NCI-H1930 (cell line): Measurements from ENCODE around the gene TRIM5.
"Not testable (repeated sequence)": the region's sequence is repeated elsewhere in the genome, so short reads cannot be mapped to it uniquely, and the experiment has no call there.

Experiments used
- DNase-seq, 2 experiments: peaks; one replicate each; lab custom pipeline; 2025; lab: John Stamatoyannopoulos, UW

Gene TRIM5, protein sequence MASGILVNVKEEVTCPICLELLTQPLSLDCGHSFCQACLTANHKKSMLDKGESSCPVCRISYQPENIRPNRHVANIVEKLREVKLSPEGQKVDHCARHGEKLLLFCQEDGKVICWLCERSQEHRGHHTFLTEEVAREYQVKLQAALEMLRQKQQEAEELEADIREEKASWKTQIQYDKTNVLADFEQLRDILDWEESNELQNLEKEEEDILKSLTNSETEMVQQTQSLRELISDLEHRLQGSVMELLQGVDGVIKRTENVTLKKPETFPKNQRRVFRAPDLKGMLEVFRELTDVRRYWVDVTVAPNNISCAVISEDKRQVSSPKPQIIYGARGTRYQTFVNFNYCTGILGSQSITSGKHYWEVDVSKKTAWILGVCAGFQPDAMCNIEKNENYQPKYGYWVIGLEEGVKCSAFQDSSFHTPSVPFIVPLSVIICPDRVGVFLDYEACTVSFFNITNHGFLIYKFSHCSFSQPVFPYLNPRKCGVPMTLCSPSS

DNA sequence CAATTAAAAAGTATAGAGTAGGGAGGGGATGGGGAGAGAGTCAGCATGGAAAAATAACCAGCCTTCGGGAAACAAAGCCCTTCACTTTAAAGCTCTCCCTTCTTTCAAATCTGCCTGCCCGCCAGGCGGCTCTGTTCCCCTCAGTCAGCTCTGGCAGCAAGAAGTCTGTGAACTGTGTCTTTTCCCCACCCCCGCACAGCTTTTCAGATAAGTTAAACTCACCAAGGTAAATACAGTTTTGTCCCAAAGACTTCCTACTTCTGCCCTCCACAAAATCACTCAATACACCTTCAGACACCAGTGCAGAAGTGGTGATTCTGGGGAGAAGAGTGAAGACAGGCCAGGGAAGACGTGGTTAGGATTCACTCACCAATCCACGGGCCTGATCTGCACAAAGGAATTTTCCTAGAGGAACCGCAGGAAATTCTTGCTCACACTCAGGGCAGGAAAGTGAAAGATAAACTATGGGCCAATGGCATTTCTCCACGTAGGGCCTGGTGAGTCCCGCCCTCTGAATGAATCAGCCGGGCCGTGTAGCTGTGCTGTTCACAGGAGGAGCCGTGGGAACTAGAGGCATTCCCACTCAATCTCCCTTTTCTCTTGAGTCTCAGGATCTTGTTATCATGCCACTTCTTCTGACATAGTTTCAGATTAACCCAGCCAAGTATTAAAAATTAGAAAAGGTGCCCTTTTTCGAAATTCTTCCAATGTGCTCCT, at the start of gene TRIM5:
Gene TRIM5 (minus strand): TSS at position 429 of the 717 bp plus-strand sequence. CDS start 4,897 bp downstream, outside the sequence.
- no peak for DNase-seq

DNA sequence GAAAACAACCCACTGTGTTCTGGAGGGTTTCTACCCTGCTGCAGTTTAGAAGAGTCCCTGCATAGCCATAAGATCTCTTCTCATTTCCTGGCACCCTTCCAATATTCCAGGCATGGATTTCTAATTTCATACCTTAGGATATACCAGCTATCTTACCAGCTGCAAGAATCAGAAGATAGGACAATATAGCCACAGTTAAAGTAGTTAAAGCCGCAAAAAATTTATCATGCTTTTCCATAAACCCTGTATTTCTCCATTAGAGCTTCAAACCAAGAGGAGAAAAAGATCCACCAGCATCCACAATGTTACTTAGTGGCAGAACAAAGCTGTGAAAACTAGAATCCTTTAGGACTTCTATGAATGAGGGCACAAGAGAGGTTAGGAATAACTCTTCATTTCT, 42.8 kb upstream of the TRIM5 start:
- DNase-seq, result no peak

DNA sequence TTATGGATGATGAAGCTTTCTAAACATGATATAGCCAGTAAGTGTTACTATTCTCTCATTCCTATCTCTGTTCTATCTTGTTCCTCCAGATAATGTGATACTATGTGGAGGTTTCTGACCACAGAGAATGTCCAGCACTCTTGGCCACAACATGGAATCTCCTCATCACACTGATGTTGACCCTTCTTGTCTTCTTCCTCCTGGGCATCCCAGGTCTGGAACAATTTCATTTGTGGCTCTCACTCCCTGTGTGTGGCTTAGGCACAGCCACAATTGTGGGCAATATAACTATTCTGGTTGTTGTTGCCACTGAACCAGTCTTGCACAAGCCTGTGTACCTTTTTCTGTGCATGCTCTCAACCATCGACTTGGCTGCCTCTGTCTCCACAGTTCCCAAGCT, 41.5 kb upstream of the TRIM5 start:
- no peak for DNase-seq

DNA sequence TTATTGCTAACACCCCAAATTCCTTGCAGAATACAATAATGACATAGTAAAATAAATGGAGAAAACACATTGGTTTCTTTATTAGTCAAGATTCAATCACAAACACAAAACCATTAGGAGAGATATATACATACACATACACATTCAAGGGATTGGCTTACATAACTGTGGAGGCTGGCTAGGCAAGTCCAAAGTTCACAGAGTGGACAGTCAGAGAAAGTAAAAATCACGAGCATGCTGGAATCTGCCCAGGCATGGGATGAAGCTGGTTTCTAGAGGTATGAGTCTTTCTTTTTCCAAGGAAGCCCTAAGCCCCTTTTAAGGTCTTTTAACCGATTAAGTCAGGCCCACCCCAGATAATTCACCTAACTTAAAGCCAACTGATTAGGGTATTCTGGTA, 37.7 kb upstream of the TRIM5 start:
- no peak for DNase-seq

DNA sequence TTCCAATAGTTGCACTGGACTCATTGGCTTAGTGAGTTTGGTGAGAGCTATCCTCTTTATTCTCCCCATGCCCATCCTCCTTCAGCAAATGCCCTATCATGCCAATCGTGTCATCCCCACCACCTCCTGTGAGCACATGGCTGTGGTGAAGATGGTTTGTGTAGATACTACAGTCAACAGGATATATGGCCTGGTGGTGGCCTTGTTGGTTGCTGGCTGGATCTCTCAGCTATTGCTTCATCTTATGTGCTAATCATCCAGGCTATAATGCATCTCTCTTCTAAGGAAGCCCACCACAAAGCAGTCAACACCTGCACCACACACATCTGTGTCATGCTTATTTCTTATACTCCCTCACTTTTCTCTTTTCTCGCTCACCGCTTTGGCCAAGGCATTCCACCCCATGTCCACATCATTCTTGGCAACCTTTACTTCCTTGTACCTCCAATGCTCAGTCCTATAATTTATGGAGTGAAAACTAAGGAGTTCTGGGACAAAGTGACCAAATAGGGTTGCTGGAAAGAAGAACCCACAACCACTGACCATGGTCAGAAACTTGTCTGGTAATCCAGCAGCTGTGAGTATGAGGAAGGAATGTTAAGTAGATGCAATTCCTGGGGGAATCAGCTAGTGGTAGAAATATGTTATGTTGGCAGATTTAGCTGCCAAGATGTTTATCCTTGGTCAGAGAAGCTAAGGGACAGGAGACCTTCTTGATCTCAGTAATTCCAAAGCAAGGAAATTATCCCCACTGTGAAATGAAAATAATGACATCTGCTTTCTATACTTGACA, 35.0 kb upstream of the TRIM5 start:
- DNase-seq, result no peak

DNA sequence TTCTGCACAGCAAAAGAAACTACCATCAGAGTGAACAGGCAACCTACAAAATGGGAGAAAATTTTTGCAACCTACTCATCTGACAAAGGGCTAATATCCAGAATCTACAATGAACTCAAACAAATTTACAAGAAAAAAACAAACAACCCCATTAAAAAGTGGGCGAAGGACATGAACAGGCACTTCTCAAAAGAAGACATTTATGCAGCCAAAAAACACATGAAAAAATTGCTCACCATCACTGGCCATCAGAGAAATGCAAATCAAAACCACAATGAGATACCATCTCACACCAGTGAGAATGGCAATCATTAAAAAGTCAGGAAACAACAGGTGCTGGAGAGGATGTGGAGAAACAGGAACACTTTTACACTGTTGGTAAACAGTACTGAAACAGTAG, 31.6 kb upstream of the TRIM5 start:
- DNase-seq, result not testable (repeated sequence)

DNA sequence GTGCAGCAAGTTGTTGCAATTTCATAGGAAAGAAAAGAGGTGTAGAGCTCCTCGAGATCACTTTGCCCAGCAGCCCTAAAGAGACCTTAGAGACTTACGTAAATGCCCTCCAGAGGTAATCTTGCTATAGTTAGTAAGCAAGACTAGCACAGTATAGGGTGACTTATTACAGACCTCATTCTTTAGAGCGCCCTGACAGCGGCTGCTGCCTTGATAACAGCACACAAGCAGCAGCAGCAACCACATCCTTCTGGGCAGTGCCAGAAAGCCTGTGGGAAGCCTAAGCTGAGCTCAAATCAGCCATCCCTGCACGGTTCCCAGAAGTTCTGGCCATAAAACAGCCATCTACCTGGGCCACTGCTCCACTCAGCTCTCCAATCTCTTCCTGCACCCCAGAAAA, 28.8 kb upstream of the TRIM5 start:
- DNase-seq, result no peak

DNA sequence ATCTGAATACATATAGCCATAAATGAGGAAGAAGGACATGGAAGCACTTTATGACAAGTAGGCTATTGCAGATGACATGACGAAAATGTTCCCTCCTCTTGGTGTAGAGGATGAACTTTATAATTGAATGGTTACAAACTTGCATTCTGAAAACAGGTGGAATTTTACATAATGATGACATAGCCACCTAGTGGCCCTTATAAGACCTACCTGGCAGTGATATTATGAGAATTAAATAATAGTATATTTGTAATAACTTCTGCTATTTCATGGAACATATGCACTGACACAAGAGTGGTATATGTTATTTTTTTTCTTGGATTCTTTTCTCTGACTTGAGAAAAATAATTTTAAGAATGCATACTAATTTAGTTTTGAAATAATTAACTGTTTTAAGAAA, 27.6 kb upstream of the TRIM5 start:
- DNase-seq, result no peak

DNA sequence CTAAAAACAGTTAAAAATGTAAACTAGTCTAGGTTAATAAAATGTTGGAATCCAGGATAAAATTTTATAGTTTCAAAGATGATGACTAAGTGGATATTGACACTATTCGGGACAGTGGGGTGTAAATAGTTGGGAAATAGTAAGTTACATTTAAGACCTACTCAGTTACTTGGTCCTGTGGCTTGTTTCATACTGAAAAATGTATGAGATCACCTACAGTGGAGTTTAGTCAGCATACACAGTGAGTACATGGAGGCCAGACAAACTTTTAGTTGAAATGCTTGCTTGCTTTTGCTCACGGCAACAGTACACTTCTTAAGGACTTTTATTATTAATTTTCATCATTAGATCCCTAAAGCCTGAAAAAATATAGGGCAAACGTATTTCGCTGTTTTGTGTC, 20.8 kb upstream of the TRIM5 start:
- DNase-seq, result no peak

DNA sequence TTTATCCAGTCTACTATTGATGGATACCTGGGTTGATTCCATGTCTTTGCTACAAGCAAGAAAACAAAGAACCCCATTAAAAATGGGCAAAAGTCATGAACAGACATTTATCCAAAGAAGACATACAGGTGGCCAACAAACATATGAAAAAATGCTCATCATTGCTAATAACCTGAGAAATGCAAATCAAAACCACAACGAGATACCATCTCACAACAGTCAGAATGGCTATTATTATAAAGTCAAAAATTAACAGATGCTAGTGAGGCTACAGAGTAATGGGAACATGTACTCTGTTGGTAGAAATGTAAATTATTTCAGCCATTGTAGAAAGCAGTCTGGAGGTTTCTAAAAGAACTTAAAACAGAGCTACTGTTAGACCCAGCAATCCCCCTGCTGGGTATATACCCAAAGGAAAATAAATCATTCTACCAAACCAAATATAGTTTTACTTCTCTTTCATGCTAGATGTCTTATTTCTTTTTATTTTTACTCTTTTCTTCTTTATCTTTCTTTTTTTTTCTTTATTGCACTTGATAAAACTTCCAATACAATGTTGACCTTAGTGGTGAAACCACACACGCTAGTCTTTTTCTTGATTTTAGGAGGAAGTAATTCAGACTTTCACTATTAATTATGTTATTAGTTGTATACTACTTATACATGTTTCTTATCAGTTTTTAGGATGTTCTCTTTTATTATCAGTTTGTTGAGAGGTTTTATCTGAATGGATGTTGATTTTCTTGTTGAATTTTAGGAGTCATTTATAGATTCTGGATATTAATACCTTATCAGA, 19.1 kb upstream of the TRIM5 start:
- no peak for DNase-seq

DNA sequence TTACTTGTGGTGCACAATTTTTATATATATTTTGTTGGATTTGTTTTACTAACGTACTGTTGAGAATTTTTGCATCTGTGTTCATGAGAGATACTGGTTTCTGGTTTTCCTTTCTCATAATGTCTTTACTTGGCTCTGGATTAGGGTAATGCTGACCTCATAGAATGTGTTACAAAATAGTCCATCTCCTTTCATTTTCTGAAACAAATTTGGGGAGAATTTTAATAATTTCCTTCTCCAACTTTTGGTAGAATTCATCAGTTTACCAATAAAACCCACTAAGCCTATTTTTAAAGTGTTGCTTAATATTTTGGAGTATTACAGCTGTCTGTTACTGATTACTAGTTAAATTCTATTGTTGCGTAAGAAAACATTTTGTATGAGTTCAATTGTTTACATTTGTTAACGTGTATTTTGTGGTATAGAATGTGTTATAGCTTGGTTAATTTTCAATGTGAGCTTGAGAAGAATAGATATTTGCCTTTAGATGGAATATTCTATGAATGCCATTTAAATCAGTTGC, 16.2 kb upstream of the TRIM5 start:
- no peak for DNase-seq

DNA sequence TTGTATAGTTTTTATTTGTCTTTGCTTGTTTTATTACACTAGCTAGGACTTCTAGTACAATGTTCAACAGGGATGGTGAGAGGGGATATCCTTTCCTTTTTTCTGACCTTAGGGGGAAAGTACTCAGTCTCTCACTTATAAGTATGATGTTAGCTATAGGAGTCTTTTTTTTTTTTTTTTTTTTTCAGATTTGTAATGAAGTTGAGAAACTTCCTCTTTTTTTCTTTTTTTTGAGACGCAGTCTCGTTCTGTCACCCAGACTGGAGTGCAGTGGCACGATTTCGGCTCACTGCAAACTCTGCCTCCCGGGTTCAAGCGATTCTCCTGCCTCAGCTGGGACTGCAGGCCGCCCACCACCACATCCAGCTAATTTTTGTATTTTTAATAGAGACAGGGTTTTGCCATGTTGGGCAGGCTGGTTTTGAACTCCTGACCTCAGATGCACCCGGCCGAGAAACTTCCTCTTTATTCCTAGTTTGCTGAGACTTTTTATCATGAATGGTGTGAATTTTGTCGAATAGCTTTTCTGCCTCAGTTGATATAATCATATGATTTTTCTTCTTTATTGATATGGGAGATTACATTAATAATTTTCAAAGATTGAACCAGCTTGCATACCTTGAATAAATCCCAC, 15.7 kb upstream of the TRIM5 start:
- DNase-seq, result no peak

DNA sequence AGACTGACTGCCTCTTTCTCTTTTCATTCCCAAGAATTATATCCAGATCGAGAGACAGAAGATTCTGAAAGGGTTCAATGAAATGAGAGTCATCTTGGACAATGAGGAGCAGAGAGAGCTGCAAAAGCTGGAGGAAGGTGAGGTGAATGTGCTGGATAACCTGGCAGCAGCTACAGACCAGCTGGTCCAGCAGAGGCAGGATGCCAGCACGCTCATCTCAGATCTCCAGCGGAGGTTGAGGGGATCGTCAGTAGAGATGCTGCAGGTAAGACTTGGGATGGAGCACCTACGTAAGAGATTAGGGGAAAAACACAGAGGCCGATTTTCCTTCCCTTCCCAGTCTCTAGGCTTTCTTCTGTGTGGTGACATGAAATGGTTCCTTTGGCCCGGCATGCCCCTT, 13.4 kb upstream of the TRIM5 start:
- no peak for DNase-seq

DNA sequence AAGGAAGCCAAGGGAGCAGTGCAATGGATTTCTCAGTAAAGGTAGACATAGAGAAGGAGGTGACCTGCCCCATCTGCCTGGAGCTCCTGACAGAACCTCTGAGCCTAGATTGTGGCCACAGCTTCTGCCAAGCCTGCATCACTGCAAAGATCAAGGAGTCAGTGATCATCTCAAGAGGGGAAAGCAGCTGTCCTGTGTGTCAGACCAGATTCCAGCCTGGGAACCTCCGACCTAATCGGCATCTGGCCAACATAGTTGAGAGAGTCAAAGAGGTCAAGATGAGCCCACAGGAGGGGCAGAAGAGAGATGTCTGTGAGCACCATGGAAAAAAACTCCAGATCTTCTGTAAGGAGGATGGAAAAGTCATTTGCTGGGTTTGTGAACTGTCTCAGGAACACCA, 11.3 kb upstream of the TRIM5 start:
- DNase-seq, result no peak

DNA sequence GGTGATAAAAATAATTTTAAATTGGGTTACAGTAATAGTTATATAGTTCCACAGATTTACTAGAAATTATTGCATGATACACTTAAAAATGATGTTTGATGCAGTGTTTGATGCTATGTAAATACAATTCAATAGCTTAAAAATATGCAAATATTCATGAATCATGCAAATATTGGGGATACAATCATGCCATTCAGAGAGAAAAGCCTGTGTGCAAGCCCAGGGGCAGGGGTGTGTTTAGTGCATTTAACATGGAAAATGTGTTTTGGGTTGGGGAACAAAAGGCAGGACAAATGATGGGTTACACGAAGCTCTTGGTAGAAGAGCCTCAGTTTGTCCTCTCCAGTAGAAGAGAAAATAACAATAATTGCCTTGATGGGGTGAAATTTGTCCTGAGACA, 10.7 kb upstream of the TRIM5 start:
- DNase-seq, result no peak

DNA sequence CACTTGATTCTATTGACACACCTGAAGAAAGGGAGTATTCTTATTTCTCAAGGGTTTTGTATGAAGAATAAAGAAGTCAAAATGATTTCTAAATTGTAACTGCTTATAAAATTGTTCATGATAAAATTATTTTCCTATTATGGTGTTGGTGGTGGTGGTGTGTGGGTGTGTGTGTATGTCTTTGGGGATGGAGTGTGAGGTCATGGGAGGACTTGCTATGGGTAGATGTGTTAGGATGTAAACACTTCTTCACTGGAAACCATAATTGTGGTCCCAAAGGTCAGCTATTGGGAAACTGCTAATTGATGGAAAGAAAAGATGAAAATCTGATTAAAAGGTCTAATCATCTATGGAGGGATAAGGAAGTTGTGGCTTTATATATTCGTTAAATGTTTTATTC, 9.8 kb upstream of the TRIM5 start:
- DNase-seq, result no peak

DNA sequence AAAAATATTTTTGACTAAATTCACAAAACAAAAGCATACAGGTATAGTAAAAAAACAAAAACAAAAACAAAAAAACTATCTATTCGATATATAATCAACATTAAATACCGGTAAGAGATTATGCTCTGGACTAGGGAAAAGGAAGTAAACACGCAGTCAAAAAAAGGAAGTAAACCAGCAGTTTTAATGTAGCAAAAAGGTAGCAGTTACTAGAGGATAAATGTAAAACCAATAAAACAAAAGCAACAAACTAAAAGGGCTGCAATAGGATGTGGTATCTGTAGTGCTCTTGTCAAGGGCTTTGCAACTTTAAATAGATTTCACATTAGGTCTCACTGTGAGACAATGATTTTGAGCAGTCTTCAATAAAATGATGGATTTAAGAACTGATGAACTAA, 7.1 kb upstream of the TRIM5 start:
- DNase-seq, result no peak

DNA sequence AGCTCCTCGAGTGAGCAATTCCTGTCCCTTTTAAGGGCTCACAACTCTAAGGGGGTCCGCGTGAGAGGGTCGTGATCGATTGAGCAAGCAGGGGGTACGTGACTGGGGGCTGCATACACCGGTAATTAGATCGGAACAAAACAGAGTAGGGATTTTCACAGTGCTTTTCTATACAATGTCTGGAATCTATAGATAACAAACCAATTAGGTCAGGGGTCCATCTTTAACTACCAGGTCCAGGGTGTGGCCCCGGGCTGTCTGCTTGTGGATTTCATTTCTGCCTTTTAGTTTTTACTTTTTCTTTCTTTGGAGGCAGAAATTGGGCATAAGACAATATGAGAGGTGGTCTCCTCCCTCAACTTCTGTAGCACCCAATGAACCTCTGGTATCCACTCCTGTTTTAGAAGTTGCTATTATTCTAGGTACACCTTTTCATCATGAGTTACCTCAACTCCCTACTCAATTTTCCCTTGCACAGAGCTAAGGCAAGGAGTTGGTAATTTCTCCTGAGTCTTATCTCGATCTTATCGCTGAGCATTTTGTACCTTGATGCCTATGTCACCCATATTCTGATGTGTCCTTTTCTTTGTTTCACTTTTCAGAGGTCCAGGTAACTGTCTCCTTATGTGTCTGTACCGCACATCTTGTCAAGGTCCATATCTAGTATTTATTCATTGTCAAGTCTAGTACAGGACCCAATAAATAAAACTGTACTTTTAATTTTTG, 6.5 kb upstream of the TRIM5 start:
- not testable (repeated sequence) for DNase-seq

DNA sequence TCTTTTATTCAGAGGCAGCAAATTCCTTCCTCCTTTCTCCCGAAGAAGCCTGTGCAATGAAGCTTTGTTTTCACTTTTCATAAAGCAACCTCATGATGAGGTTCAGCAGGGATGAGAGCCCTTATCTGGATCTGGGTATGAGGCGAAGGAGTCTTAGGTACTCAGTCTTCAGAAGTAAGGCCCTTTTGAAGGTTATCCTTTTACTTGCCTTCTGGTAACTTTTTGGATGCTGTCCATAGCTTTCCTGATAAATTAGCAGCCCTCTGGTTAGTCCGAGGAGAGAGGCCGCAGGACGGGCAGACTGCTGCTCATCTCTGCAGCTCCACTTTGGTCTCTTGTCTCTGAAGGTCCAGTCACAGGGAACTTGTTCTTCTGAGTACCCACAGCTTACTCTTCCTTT, 5.9 kb upstream of the TRIM5 start:
- no peak for DNase-seq

DNA sequence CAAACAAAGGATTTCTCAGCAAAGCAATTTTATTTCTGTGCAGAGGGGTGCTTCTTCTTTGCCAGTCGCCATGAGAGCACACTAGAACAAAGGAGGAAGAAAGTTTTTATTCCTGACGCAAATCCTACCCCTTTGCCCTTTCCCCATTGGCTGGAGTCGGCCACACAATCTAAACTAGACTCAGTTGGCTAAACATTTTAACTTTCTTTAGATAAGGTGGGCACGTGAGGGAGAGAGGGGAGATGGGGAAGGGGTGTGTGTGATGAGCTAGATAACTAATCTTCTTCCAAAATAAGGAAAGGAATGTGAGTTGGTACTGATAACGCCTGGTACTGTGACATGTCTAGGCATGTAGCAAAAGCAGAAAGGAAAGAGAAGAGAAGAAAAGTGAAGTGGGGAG, 5.3 kb upstream of the TRIM5 start:
- no peak for DNase-seq
